ENCODE measurements around the gene PRKN.
"Not testable (repeated sequence)": the region's sequence is repeated elsewhere in the genome, so short reads cannot be mapped to it uniquely, and the experiment has no call there.

PRKN gene

GRCh38 chr6:161496941-161497340 lies 1230.6 kb downstream of the PRKN start:
- no peaks in the 10 kb centered on the region for H3K4me1 ChIP-seq (ENCODE audit: insufficient read depth, poor library complexity, severe bottlenecking)
- H3K36me3 ChIP-seq (ENCODE audit: low read depth): no peaks in the 10 kb centered on the region
- ATAC-seq (ENCODE audit: low read depth): no peak
- H3K27ac ChIP-seq (ENCODE audit: poor library complexity, severe bottlenecking): no peak overlapping the region
- H3K4me3 ChIP-seq (ENCODE audit: severe bottlenecking): no peak overlapping the region
- no peaks in the 10 kb centered on the region for H3K9me3 ChIP-seq (ENCODE audit: severe bottlenecking)
- DNase-seq (ENCODE audit: low spot score): no peak
- TF ChIP-seq, protein P1, sequence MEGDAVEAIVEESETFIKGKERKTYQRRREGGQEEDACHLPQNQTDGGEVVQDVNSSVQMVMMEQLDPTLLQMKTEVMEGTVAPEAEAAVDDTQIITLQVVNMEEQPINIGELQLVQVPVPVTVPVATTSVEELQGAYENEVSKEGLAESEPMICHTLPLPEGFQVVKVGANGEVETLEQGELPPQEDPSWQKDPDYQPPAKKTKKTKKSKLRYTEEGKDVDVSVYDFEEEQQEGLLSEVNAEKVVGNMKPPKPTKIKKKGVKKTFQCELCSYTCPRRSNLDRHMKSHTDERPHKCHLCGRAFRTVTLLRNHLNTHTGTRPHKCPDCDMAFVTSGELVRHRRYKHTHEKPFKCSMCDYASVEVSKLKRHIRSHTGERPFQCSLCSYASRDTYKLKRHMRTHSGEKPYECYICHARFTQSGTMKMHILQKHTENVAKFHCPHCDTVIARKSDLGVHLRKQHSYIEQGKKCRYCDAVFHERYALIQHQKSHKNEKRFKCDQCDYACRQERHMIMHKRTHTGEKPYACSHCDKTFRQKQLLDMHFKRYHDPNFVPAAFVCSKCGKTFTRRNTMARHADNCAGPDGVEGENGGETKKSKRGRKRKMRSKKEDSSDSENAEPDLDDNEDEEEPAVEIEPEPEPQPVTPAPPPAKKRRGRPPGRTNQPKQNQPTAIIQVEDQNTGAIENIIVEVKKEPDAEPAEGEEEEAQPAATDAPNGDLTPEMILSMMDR (IDR thresholded peaks at IDR 0.05; ENCODE audit: poor library complexity, severe bottlenecking): no peak
- H3K27me3 ChIP-seq (ENCODE audit: insufficient read depth, poor library complexity, severe bottlenecking): no peaks in the 10 kb centered on the region

GRCh38 chr6:161496271-161496670 lies 1231.3 kb downstream of the PRKN start:
- not testable (repeated sequence) for ATAC-seq (ENCODE audit: low read depth); H3K36me3 ChIP-seq (ENCODE audit: low read depth); DNase-seq (ENCODE audit: low spot score); H3K27ac ChIP-seq (ENCODE audit: poor library complexity, severe bottlenecking); H3K4me1 ChIP-seq (ENCODE audit: insufficient read depth, poor library complexity, severe bottlenecking); H3K9me3 ChIP-seq (ENCODE audit: severe bottlenecking); H3K4me3 ChIP-seq (ENCODE audit: severe bottlenecking); H3K27me3 ChIP-seq (ENCODE audit: insufficient read depth, poor library complexity, severe bottlenecking)

DNA sequence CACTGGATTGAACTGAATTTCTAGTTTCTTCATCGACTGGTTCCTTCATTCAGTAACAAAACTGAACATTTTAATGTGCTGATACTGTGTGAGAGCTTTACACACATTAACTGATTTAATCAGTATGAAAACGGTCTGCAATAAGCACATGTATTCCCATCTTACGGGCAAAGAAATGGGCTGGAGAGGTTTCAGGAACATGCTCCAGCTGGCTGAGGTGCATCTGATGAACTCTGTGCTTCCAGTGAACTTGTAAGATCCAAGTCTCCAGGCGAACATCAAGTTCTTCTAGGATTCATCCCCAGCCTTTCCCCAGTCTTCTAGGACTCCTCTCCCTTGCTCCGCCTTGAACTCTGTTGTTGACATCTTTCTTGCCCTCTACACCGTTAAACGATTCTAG lies 1233.0 kb downstream of the PRKN start:
- no peaks in the 10 kb centered on the region for H3K9me3 ChIP-seq (ENCODE audit: severe bottlenecking)
- H3K4me3 ChIP-seq (ENCODE audit: severe bottlenecking): no peak overlapping the region
- no peaks in the 10 kb centered on the region for H3K27me3 ChIP-seq (ENCODE audit: insufficient read depth, poor library complexity, severe bottlenecking)
- TF ChIP-seq, protein P1 (IDR thresholded peaks at IDR 0.05; ENCODE audit: poor library complexity, severe bottlenecking): no peak
- DNase-seq (ENCODE audit: low spot score): no peak
- no peaks in the 10 kb centered on the region for H3K36me3 ChIP-seq (ENCODE audit: low read depth)
- H3K4me1 ChIP-seq (ENCODE audit: insufficient read depth, poor library complexity, severe bottlenecking): no peaks in the 10 kb centered on the region
- ATAC-seq (ENCODE audit: low read depth): no peak
- no peak overlapping the region for H3K27ac ChIP-seq (ENCODE audit: poor library complexity, severe bottlenecking)

GRCh38 chr6:161493576-161494118 lies 1233.9 kb downstream of the PRKN start:
- Histone ChIP-seq H3K9me3 (ENCODE audit: severe bottlenecking) (no peaks in the 10 kb centered on the region), H3K4me1 (ENCODE audit: insufficient read depth, poor library complexity, severe bottlenecking) (no peaks in the 10 kb centered on the region), H3K27ac (ENCODE audit: poor library complexity, severe bottlenecking) (no peak overlapping the region), H3K4me3 (ENCODE audit: severe bottlenecking) (no peak overlapping the region), H3K36me3 (ENCODE audit: low read depth) (no peaks in the 10 kb centered on the region), H3K27me3 (ENCODE audit: insufficient read depth, poor library complexity, severe bottlenecking) (no peaks in the 10 kb centered on the region)
- TF ChIP-seq, protein P1 (IDR thresholded peaks at IDR 0.05; ENCODE audit: poor library complexity, severe bottlenecking): no peak
- ATAC-seq (ENCODE audit: low read depth): no peak
- no peak for DNase-seq (ENCODE audit: low spot score)

DNA sequence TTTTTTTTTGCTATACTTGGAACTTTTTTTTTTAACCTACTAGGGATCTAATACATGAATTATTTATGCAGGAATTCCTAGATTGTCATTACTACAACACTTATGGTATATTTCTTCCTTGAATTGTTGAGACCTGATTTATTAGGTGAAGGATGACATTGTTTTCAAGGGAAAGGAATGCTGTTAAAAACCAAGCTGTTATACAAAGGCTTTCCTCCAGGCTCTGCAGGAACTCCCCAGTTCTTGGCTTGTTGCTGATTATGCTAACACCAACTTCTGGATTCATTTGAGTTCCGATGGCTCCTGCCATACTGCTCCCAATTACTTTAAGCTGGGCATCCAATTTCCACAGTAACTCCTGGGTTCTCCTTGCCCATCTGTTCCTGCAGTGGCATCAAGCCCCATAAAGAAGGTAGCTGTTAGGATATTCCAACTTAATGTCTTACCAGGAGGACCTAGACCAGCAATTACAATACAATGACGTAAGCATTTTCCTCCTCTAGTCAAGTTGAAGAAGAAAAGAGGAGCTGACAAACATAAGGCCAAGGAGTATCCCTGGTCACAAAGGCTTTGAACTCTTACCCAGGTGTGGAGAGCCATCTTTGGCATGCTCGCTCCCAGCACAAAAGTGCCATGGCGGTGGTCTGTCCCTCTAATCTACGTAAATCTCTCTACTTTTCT lies 1237.8 kb downstream of the PRKN start:
- no peaks in the 10 kb centered on the region for H3K9me3 ChIP-seq (ENCODE audit: severe bottlenecking)
- H3K27ac ChIP-seq (ENCODE audit: poor library complexity, severe bottlenecking): no peak overlapping the region
- H3K4me3 ChIP-seq (ENCODE audit: severe bottlenecking): no peak overlapping the region
- TF ChIP-seq, protein P1 (IDR thresholded peaks at IDR 0.05; ENCODE audit: poor library complexity, severe bottlenecking): no peak
- no peaks in the 10 kb centered on the region for H3K36me3 ChIP-seq (ENCODE audit: low read depth)
- no peaks in the 10 kb centered on the region for H3K27me3 ChIP-seq (ENCODE audit: insufficient read depth, poor library complexity, severe bottlenecking)
- peaks cover 24% of the 10 kb centered on the region for H3K4me1 ChIP-seq (ENCODE audit: insufficient read depth, poor library complexity, severe bottlenecking)
- DNase-seq (ENCODE audit: low spot score) (no peak), ATAC-seq (ENCODE audit: low read depth) (no peak)
